Common myeloid progenitor, CD34-positive (primary cell): ENCODE measurements around the gene LRRC43.
"Not testable (repeated sequence)": the region's sequence is repeated elsewhere in the genome, so short reads cannot be mapped to it uniquely, and the experiment has no call there.

Experiments used
- CTCF ChIA-PET: fragments of 350-600 bp; sonication (Branson Sonifier 250); formaldehyde crosslinking; loops from one replicate; lab custom pipeline; 2021; ENCODE audit warnings: antibody characterized with exemption; lab: Charles Lee
- POLR2A ChIA-PET: fragments of 350-600 bp; sonication (Branson Sonifier 250); formaldehyde crosslinking; loops from one replicate; lab custom pipeline; 2021; ENCODE audit warnings: antibody characterized with exemption; lab: Charles Lee
- DNase-seq, 3 donors: peaks; one replicate each; pipeline versions ENCODE4 v3.0.0 to v3.0.0-alpha.2; 2013
- H3K27ac ChIP-seq, 2 experiments: 1 replicate in 1 of 2; 2 replicates in 1 of 2; pipeline ENCODE4 v1.7.0; 2013; ENCODE audit warnings: inconsistent platforms in 2 of 2, low read length in 2 of 2, mild to moderate bottlenecking in 2 of 2, low read depth in 1 of 2, moderate library complexity in 1 of 2; ENCODE audit not compliant: severe bottlenecking in 2 of 2, insufficient read depth in 1 of 2, poor library complexity in 1 of 2
- H3K27me3 ChIP-seq, 5 experiments: replicated peaks in 2 of 5; 1 replicate in 3 of 5; 2 replicates in 2 of 5; pipeline versions ENCODE4 v1.6.1 to v1.7.0; 2013; ENCODE audit warnings: low read length in 4 of 5, mild to moderate bottlenecking in 2 of 5, moderate library complexity in 2 of 5, inconsistent platforms in 1 of 5; ENCODE audit not compliant: insufficient read depth in 5 of 5, control insufficient read depth in 4 of 5
- H3K36me3 ChIP-seq, 4 experiments: 1 replicate in 2 of 4; 2 replicates in 2 of 4; pipeline versions ENCODE4 v1.6.1 to v1.7.0; 2013; ENCODE audit warnings: low read length in 3 of 4, control low read depth in 1 of 4, mild to moderate bottlenecking in 1 of 4; ENCODE audit not compliant: control insufficient read depth in 4 of 4, insufficient read depth in 4 of 4
- H3K4me1 ChIP-seq, 4 experiments: 1 replicate in 3 of 4; 2 replicates in 1 of 4; pipeline versions ENCODE4 v1.6.1 to v1.7.1; 2013; ENCODE audit warnings: low read length in 3 of 4, mild to moderate bottlenecking in 3 of 4, control low read depth in 1 of 4, inconsistent platforms in 1 of 4, moderate library complexity in 1 of 4; ENCODE audit not compliant: control insufficient read depth in 4 of 4, insufficient read depth in 4 of 4; ENCODE audit errors: control extremely low read depth in 1 of 4
- H3K4me3 ChIP-seq, 7 experiments: 1 replicate in 4 of 7; 2 replicates in 3 of 7; pipeline versions ENCODE4 v1.5.1 to v1.7.0; 2013; ENCODE audit warnings: mild to moderate bottlenecking in 7 of 7, low read length in 6 of 7, moderate library complexity in 6 of 7, inconsistent platforms in 2 of 7, low read depth in 2 of 7, control low read depth in 1 of 7; ENCODE audit not compliant: insufficient read depth in 4 of 7, control insufficient read depth in 1 of 7; ENCODE audit errors: extremely low read depth in 1 of 7
- H3K9me3 ChIP-seq, 5 experiments: 1 replicate in 4 of 5; 2 replicates in 1 of 5; pipeline versions ENCODE4 v1.6.1 to v1.7.1; 2013; ENCODE audit warnings: low read length in 4 of 5, mild to moderate bottlenecking in 2 of 5, inconsistent platforms in 1 of 5, low read depth in 1 of 5, moderate library complexity in 1 of 5; ENCODE audit not compliant: control insufficient read depth in 4 of 5, insufficient read depth in 2 of 5; ENCODE audit errors: control extremely low read depth in 1 of 5
- WGBS: methylation state at CpG from one replicate; pipeline ENCODE4 v1.1.5; 2013; ENCODE audit not compliant: insufficient coverage; 5-methylcytosine and 5-hydroxymethylcytosine counted together

The LRRC43 gene

DNA sequence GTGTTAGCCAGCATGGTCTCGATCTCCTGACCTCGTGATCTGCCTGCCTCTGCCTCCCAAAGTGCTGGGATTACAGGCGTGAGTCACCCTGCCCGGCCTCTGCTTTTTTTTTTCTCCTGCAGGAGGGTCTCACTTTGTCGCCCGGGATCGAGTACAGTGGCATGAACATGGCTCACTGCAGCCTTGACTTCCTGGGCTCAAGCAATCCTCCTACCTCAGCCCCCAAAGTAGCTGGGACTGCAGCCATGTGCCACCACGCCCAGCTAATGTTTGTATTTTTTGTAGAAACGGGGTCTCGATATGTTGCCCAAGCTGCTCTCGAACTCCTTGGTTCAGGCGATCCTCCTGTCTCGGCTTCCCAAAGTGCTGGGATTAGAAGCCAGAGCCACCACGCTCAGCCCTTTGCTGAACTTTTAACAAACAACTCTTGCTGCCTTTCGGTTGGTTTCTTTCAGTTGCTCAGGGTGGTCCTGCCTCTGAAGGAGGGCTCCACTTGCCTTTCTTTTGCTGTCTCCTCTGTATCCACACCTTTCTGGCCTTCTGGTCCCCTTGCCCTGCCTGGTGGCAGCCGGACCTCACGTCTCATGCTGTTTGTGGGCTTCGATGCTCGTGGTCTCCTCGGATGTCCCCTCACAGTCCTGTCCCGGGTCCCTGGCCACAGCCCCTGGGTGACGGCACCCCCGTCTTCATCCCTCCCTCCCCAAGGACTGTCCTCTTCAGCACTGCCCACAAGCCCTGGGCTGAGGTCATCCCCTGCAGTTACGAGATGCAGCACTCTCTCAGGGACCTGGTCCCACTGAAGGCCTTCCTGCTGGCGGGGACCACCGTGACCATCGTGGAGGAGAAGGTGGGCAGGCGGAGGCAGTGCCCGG, 16.8 kb downstream of the LRRC43 start:
- POLR2A ChIA-PET: no interaction called here
- WGBS: 97% methylated on average over 27 of the region's 29 CpGs

DNA sequence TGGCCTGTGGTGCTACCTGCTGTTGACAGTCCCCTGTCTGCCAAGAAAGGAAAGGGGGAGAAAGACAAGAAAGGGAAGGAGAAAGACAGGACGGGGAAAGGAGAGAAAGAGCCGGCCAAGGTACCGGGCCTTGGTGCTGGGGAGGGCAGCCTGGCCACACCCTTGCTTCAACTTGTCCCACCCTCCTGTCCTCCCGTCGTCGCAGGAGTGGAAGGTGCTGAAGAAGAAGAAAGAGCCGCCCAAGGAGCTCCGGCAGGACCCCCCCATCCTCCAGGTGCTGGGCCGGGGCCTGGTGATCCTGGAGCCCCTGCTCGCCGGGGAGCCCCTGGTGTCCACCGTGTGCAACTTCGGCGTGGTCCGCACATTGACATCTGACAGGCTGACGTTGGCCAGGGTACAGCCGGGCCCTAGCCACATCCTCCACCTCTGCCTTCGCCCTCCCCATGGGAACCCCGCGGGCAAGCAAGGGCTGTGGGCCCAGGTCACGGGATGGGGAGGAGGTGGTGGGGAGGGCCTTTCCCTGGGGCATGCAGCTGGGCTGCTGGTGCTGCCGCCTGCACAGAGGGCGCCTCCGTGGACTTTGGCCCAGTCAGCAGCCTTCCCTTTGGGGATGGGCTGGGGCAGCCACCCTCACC, 17.7 kb downstream of the LRRC43 start:
- 90% methylated on average over 9 of the region's 24 CpGs for WGBS
- peaks cover 8 to 54% (median 21%) of the 10 kb centered on the region in 5 experiments for H3K27me3 ChIP-seq
- peak in 1 of 3 donors; percentile 11 for DNase-seq

More for the DNA sequence above, 16.8 kb downstream of the LRRC43 start:
- Histone ChIP-seq H3K36me3 (no peaks in the 10 kb centered on the region), H3K4me3 (no peak overlapping the region), H3K27me3 (peaks cover 6 to 44% (median 14%) of the 10 kb centered on the region in 5 experiments), H3K9me3 (peaks cover 0 to 3% (median 0%) of the 10 kb centered on the region in 5 experiments), H3K4me1 (peaks cover 0 to 18% (median 15%) of the 10 kb centered on the region in 4 experiments), H3K27ac (no peak overlapping the region)
- DNase-seq: no peak
- CTCF ChIA-PET: no interaction called here

DNA sequence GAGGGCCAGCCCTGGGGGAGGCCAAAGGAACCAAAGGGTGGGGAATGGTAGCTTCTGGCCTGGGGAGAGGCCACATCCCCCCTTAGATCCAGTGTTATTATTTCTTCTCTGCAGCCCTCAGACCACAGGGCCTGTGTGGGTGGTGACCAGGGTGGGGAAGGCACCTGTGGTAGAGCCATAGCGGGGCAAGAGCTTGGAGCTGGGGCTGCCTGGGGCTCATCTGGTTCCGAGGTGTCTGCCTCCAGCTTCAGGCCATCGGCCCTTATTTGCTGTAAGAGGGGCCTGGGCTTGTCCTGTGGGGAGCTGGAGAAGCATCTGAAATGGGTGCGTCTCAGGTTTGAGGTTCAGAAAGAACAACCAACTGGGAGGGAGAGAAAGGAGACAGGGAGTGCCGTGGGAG, 18.5 kb downstream of the LRRC43 start:
- no peak overlapping the region for H3K27ac ChIP-seq
- POLR2A ChIA-PET: interaction anchor here (1.1 kb wide), 1 partner anchor 16 kb away, joined by 3 read pairs; no protein-coding TSS in a partner anchor

More for the DNA sequence above, 17.7 kb downstream of the LRRC43 start:
- Histone ChIP-seq H3K36me3 (no peaks in the 10 kb centered on the region), H3K9me3 (no peaks in the 10 kb centered on the region), H3K27ac (no peak overlapping the region), H3K4me3 (no peak overlapping the region), H3K4me1 (peaks cover 0 to 24% (median 16%) of the 10 kb centered on the region in 4 experiments)
- ChIA-PET POLR2A (no interaction called here), CTCF (interaction anchor here (1.1 to 2.1 kb wide), 2 partner anchors 9 to 11 kb away, joined by 3 to 6 read pairs; no protein-coding TSS in a partner anchor)

DNA sequence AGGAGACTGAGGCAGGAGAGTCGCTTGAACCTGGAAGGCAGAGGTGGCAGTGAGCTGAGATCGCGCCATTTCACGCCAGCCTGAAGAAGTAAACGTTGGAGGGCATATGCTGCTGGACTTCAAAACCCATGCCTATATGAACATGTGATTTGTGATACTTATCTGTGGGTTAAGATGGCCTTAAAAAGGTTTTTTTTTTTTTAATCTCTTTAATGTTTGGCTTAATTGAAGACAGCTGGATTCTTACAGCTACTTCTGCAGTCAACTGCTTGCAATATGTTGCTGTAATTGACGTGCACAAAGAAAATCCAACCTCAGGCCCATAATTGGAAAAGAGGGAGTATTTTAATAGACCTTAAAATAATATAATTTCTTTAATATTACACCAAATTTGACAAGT, 19.1 kb downstream of the LRRC43 start:
- WGBS: no CpG with 5 or more reads among the region's 6 CpGs
- peaks cover 0 to 5% (median 3%) of the 10 kb centered on the region in 4 experiments for H3K36me3 ChIP-seq
- H3K27me3 ChIP-seq: peaks cover 8 to 60% (median 21%) of the 10 kb centered on the region in 5 experiments
- H3K4me3 ChIP-seq: no peak overlapping the region
- H3K9me3 ChIP-seq: no peaks in the 10 kb centered on the region
- no peak overlapping the region for H3K27ac ChIP-seq
- POLR2A ChIA-PET: interaction anchor here (1.1 kb wide), 1 partner anchor 15 kb away, joined by 3 read pairs; no protein-coding TSS in a partner anchor
- CTCF ChIA-PET: interaction anchor here (1.1 to 2.1 kb wide), 3 partner anchors 9 to 12 kb away, joined by 3 to 6 read pairs (median 6); no protein-coding TSS in a partner anchor
- H3K4me1 ChIP-seq: peaks cover 0 to 24% (median 16%) of the 10 kb centered on the region in 4 experiments
- DNase-seq: no peak

More for the DNA sequence above, 18.5 kb downstream of the LRRC43 start:
- no peak for DNase-seq
- Histone ChIP-seq H3K9me3 (no peaks in the 10 kb centered on the region), H3K27me3 (peaks cover 8 to 60% (median 21%) of the 10 kb centered on the region in 5 experiments), H3K4me1 (peaks cover 0 to 24% (median 16%) of the 10 kb centered on the region in 4 experiments), H3K36me3 (no peaks in the 10 kb centered on the region), H3K4me3 (no peak overlapping the region)
- WGBS: 94% methylated on average over 4 of the region's 5 CpGs
- CTCF ChIA-PET: interaction anchor here (1.1 to 2.1 kb wide), 3 partner anchors 8 to 11 kb away, joined by 3 to 6 read pairs (median 6); no protein-coding TSS in a partner anchor

DNA sequence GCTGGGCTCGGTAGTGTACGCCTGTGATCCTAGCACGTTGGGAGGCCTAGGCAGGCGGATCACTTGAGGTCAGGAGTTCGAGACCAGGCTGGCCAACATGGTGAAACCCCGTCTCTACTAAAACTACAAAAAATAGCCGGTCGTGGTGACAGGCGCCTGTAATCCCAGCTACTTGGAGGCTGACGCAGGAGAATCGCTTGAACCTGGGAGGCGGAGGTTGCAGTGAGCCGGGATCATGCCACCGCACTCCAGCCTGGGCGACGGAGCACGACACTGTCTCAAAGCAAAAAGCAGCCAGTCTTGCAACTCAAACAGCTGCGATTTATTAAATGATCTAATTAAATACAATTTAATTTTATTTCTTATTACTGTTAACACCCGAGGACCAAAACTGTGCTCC, 19.9 kb downstream of the LRRC43 start:
- Histone ChIP-seq H3K4me1 (peaks cover 0 to 24% (median 16%) of the 10 kb centered on the region in 4 experiments), H3K4me3 (peak overlapping the region; percentile 31 to 75 (median 56)), H3K27me3 (peaks cover 8 to 60% (median 21%) of the 10 kb centered on the region in 5 experiments), H3K36me3 (peaks cover 0 to 13% (median 8%) of the 10 kb centered on the region in 4 experiments)
- DNase-seq, POLR2A ChIA-PET, H3K27ac ChIP-seq, H3K9me3 ChIP-seq: not testable (repeated sequence)
- CTCF ChIA-PET: interaction anchor here (0.6 to 1.6 kb wide), 2 partner anchors 10 to 87 kb away, joined by 3 read pairs; no protein-coding TSS in a partner anchor
- WGBS: 73% methylated on average over 12 of the region's 19 CpGs

DNA sequence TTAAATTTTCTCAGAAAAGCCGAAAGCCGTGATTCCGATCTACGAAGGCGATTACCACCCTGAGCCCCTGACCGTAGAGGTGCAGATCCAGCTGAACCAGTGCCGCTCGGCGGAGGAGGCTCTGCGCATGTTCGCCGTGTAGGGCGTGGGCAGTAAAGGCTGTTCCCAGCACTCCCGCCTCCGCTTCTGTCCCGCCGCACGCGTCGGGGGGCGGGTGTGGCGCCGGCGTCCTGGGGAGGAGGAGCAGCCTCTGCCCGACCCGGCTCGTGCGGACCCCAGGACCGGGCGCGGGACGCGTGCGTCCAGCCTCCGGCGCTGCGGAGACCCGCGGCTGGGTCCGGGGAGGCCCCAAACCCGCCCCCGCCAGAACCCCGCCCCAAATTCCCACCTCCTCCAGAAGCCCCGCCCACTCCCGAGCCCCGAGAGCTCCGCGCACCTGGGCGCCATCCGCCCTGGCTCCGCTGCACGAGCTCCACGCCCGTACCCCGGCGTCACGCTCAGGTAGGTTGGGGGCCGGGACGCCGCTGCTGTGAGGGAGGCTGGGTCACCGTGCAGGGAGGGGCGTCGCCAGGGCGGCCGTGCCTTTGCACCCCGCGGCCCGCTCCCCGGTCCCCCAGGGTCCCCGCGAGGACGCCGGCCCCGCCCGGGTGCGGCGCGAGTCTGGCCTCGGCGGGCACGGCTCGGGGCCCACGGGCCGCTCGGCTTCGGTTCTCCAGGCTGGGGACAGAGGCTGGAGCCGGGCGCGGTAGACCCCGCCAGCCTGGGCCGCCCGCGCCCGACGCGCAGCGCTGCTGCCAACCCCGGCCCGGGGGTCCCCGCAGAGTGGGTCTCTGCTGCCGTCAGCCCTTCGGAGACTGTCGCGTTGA, 20.6 kb downstream of the LRRC43 start, which contains the start of gene B3GNT4:
TSS of gene B3GNT4 (plus strand) at position 409 of the 866 bp plus-strand sequence. CDS start 910 bp downstream, outside the sequence.
- DNase-seq: peak in 2 of 3 donors; percentile 36 to 45
- Histone ChIP-seq H3K9me3 (no peaks in the 10 kb centered on the region), H3K27me3 (peaks cover 8 to 60% (median 21%) of the 10 kb centered on the region in 5 experiments), H3K4me3 (peak within 1 kb of the TSS; percentile 31 to 75 (median 56)), H3K27ac (no peak within 1 kb of the TSS), H3K36me3 (peaks cover 5 to 20% (median 14%) of the 10 kb centered on the region in 4 experiments), H3K4me1 (peaks cover 0 to 24% (median 16%) of the 10 kb centered on the region in 4 experiments)
- WGBS: under 1% methylated on average over 89 of the region's 104 CpGs
- POLR2A ChIA-PET: no interaction called here
- CTCF ChIA-PET: interaction anchor here (1.6 kb wide), 1 partner anchor 9 kb away, joined by 3 read pairs; no protein-coding TSS in a partner anchor
